ENCODE data around the gene HNRNPL.

HNRNPL gene

DNA sequence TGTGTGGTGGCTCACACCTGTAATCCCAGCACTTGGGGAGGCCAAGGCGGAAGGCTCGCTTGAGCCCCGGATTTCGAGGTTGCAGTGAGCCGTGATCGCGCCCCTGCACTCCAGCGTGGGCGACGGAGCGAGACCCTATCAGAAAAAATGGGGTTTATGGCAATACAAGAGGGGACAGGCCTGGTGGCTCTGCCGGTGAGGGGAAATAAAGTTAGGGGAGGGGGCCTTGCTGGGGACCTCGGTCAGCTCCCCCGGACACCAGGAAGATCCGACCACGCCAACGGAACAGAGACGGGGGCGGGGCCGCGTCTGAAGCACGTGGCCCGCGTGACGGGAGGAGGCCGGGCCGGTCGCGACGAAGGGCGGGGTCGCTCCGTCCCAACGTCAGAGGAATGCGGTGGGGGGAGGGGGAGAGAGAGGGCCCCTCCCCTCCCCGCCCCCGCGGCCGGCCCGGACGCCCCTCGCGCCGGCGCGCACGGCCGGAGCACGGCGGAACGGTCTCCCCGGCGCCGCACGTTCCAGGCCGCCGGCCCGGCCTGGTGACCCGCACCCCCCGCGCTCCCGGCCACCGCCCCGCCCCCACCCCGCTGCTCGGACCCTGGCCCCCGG lies 1.9 kb upstream of the HNRNPL start:
- Histone ChIP-seq H3K9ac (ENCODE audit: low read length) (peak overlapping the region; percentile 80), H3K27me3 (ENCODE audit: insufficient read depth, low read length, poor library complexity) (no peaks in the 10 kb centered on the region), H3K4me3 (ENCODE audit: low read length) (no peak overlapping the region), H2BK15ac (replicated peaks; ENCODE audit: low read depth) (peak overlapping the region; percentile 14), H3K36me3 (ENCODE audit: control insufficient read depth, insufficient read depth, low read length) (peaks cover 8% of the 10 kb centered on the region), H3K4me1 (ENCODE audit: control insufficient read depth, low read depth, low read length) (peaks cover 4% of the 10 kb centered on the region), H3K23ac (ENCODE audit: low read length) (no peak overlapping the region), H3K4me2 (ENCODE audit: low read length) (peak overlapping the region; percentile 94), H3K18ac (ENCODE audit: low read length) (peak overlapping the region; percentile 99), H3K79me2 (ENCODE audit: control insufficient read depth, insufficient read depth, low read length) (peaks cover 24% of the 10 kb centered on the region), H3K4ac (ENCODE audit: low read depth, low read length) (peak overlapping the region; percentile 92), H4K8ac (ENCODE audit: low read depth, low read length) (no peak overlapping the region), H2AK5ac (ENCODE audit: low read length) (no peak overlapping the region), H4K5ac (ENCODE audit: low read length) (no peak overlapping the region), H3K27ac (ENCODE audit: low read depth, low read length) (peak overlapping the region; percentile 75), H2BK120ac (ENCODE audit: low read depth, low read length) (no peak overlapping the region), H3K56ac (ENCODE audit: low read length) (peak overlapping the region; percentile 95), H3K79me1 (ENCODE audit: low read length) (peaks cover 7% of the 10 kb centered on the region), H2BK5ac (ENCODE audit: low read length) (no peak overlapping the region)
- DNase-seq, result peak; percentile 95
- WGBS (ENCODE audit: extremely low coverage, insufficient coverage, low lambda C conversion rate), result no CpG with 5 or more reads among the region's 67 CpGs

DNA sequence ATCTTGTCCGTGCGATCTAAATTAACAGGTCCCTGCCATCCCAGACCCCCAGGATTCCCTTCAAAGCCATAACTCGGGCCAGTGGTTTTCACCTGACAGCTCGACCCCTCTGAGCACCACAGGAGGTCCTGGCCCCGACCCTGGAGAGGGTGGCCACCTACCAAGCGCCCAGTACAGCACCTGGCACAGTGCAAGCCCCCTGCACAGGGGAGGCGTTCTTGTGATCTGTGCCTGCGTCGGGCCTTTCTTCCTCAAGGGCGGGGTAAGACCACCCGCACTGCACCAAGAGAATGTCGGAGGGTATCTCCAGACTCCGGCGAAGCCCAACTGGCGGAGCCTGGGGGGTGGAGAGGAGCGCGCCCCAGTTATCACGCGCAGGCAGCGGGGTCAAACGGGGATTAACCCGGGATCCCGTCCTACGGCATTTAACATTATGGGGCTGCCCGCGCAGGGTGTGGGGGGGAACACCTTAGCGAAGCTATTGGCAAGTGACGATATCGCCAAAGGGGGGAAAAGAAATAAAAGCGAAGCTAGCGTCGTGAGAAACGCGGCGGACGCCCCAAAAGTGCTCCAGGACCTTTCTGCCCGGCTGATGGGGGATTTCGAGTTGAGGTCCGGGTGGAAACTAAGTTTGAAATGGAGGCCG lies 1.3 kb upstream of the HNRNPL start:
- Histone ChIP-seq H2AK5ac (ENCODE audit: low read length) (peak overlapping the region; percentile 19), H3K27ac (ENCODE audit: low read depth, low read length) (peak overlapping the region; percentile 53), H3K27me3 (ENCODE audit: insufficient read depth, low read length, poor library complexity) (no peaks in the 10 kb centered on the region), H3K79me2 (ENCODE audit: control insufficient read depth, insufficient read depth, low read length) (peaks cover 29% of the 10 kb centered on the region), H4K8ac (ENCODE audit: low read depth, low read length) (no peak overlapping the region), H3K9ac (ENCODE audit: low read length) (peak overlapping the region; percentile 78), H2BK5ac (ENCODE audit: low read length) (no peak overlapping the region), H2BK120ac (ENCODE audit: low read depth, low read length) (no peak overlapping the region), H3K23ac (ENCODE audit: low read length) (no peak overlapping the region), H3K4ac (ENCODE audit: low read depth, low read length) (peak overlapping the region; percentile 61), H3K36me3 (ENCODE audit: control insufficient read depth, insufficient read depth, low read length) (peaks cover 11% of the 10 kb centered on the region), H2BK15ac (replicated peaks; ENCODE audit: low read depth) (no peak overlapping the region), H3K79me1 (ENCODE audit: low read length) (peaks cover 9% of the 10 kb centered on the region), H4K5ac (ENCODE audit: low read length) (no peak overlapping the region), H3K4me2 (ENCODE audit: low read length) (peak overlapping the region; percentile 94), H3K56ac (ENCODE audit: low read length) (peak overlapping the region; percentile 79), H3K18ac (ENCODE audit: low read length) (peak overlapping the region; percentile 3), H3K4me3 (ENCODE audit: low read length) (peak overlapping the region; percentile 60), H3K4me1 (ENCODE audit: control insufficient read depth, low read depth, low read length) (peaks cover 4% of the 10 kb centered on the region)
- DNase-seq, result peak; percentile 29
- no CpG with 5 or more reads among the region's 40 CpGs for WGBS (ENCODE audit: extremely low coverage, insufficient coverage, low lambda C conversion rate)

DNA sequence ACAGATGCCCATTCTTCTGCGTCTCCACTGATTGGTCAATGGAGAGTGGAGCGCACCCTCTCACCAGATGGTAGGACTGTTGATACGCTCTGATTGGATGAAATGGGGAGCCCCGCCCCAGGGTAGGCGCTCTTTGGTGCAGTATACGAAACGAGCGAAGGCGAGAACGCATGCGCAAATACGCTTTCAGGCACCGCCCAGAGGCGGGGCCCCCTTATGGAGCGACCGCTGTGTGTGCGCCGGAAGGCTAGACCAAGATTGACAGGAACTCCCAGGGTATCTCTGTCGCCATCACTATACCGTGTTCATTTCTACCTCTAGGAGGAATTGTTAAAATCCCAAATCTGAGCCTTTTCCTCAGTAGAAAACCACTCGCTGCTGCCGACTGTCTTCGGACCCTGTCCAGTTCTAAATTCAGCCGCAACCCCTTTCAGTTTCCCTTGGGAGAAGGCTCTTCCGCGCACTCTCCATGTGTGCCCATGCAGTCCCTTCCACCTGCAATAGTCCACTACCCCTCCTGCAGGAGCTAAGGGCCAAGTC lies 720 bp upstream of the HNRNPL start:
- Histone ChIP-seq H3K23ac (ENCODE audit: low read length) (no peak overlapping the region), H4K5ac (ENCODE audit: low read length) (no peak overlapping the region), H2BK15ac (replicated peaks; ENCODE audit: low read depth) (no peak overlapping the region), H2AK5ac (ENCODE audit: low read length) (peak overlapping the region; percentile 19), H3K79me2 (ENCODE audit: control insufficient read depth, insufficient read depth, low read length) (peaks cover 35% of the 10 kb centered on the region), H3K18ac (ENCODE audit: low read length) (peak overlapping the region; percentile 3), H3K27ac (ENCODE audit: low read depth, low read length) (peak overlapping the region; percentile 53), H3K4me3 (ENCODE audit: low read length) (peak overlapping the region; percentile 60), H3K9ac (ENCODE audit: low read length) (peak overlapping the region; percentile 78), H3K79me1 (ENCODE audit: low read length) (peaks cover 13% of the 10 kb centered on the region), H3K4ac (ENCODE audit: low read depth, low read length) (peak overlapping the region; percentile 61), H3K4me1 (ENCODE audit: control insufficient read depth, low read depth, low read length) (peaks cover 4% of the 10 kb centered on the region), H2BK5ac (ENCODE audit: low read length) (no peak overlapping the region), H3K4me2 (ENCODE audit: low read length) (peak overlapping the region; percentile 94), H3K27me3 (ENCODE audit: insufficient read depth, low read length, poor library complexity) (no peaks in the 10 kb centered on the region), H4K8ac (ENCODE audit: low read depth, low read length) (no peak overlapping the region), H2BK120ac (ENCODE audit: low read depth, low read length) (no peak overlapping the region), H3K36me3 (ENCODE audit: control insufficient read depth, insufficient read depth, low read length) (peaks cover 16% of the 10 kb centered on the region), H3K56ac (ENCODE audit: low read length) (peak overlapping the region; percentile 79)
- no peak for DNase-seq
- no CpG with 5 or more reads among the region's 26 CpGs for WGBS (ENCODE audit: extremely low coverage, insufficient coverage, low lambda C conversion rate)

DNA sequence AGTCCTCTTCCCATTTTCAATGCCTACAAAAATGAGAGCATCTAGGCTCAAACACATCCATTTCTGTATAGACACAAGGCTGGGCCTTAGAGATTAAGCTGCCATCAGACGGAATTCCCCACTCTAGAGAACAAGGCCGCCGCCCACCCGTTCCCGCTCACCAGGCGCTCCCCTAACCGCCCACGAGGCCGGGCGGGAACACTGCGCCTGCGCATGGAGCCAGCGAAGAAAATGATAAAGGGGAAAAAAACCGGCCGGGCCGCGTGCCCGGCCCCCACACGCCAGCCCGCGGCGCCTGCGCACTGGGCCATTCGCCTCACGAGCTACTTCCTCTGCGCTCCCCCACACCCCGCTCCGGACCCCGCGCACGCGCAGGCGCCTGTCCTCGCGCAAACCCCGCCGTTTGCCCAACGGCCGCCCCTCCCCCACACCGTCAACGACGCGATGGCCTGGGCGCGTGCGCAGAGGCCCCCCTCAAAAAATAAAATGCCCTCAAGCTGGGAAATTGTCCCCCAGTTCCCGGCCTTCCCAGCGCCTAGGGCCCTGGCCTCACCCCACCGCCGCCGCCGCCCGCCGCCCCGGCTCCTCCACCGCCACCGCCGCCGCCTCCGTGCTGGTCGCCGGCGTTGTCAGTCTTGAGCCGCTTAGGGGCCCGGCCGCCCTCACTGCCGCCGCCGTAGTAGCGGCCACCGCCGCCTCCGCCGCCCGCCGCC lies 483 bp downstream of the HNRNPL start:
- peaks cover 20% of the 10 kb centered on the region for H3K36me3 ChIP-seq (ENCODE audit: control insufficient read depth, insufficient read depth, low read length)
- peak overlapping the region; percentile 96 for H2AK5ac ChIP-seq (ENCODE audit: low read length)
- WGBS (ENCODE audit: extremely low coverage, insufficient coverage, low lambda C conversion rate), result no CpG with 5 or more reads among the region's 76 CpGs
- peak overlapping the region; percentile 98 for H2BK120ac ChIP-seq (ENCODE audit: low read depth, low read length)
- peak overlapping the region; percentile 78 for H3K4me2 ChIP-seq (ENCODE audit: low read length)
- H4K8ac ChIP-seq (ENCODE audit: low read depth, low read length), result peak overlapping the region; percentile 99
- H3K23ac ChIP-seq (ENCODE audit: low read length), result no peak overlapping the region
- H3K27ac ChIP-seq (ENCODE audit: low read depth, low read length), result peak overlapping the region; percentile 99
- H3K79me1 ChIP-seq (ENCODE audit: low read length), result peaks cover 17% of the 10 kb centered on the region
- peak overlapping the region; percentile 95 for H3K56ac ChIP-seq (ENCODE audit: low read length)
- peaks cover 40% of the 10 kb centered on the region for H3K79me2 ChIP-seq (ENCODE audit: control insufficient read depth, insufficient read depth, low read length)
- H3K9ac ChIP-seq (ENCODE audit: low read length), result peak overlapping the region; percentile 94
- peak overlapping the region; percentile 74 for H3K4me3 ChIP-seq (ENCODE audit: low read length)
- H3K4ac ChIP-seq (ENCODE audit: low read depth, low read length), result peak overlapping the region; percentile 100
- H2BK5ac ChIP-seq (ENCODE audit: low read length), result peak overlapping the region; percentile 66
- H3K18ac ChIP-seq (ENCODE audit: low read length), result peak overlapping the region; percentile 100
- peaks cover 4% of the 10 kb centered on the region for H3K4me1 ChIP-seq (ENCODE audit: control insufficient read depth, low read depth, low read length)
- H4K5ac ChIP-seq (ENCODE audit: low read length), result peak overlapping the region; percentile 68
- no peaks in the 10 kb centered on the region for H3K27me3 ChIP-seq (ENCODE audit: insufficient read depth, low read length, poor library complexity)
- no peak overlapping the region for H2BK15ac ChIP-seq (replicated peaks; ENCODE audit: low read depth)
- DNase-seq, result peak; percentile 96

DNA sequence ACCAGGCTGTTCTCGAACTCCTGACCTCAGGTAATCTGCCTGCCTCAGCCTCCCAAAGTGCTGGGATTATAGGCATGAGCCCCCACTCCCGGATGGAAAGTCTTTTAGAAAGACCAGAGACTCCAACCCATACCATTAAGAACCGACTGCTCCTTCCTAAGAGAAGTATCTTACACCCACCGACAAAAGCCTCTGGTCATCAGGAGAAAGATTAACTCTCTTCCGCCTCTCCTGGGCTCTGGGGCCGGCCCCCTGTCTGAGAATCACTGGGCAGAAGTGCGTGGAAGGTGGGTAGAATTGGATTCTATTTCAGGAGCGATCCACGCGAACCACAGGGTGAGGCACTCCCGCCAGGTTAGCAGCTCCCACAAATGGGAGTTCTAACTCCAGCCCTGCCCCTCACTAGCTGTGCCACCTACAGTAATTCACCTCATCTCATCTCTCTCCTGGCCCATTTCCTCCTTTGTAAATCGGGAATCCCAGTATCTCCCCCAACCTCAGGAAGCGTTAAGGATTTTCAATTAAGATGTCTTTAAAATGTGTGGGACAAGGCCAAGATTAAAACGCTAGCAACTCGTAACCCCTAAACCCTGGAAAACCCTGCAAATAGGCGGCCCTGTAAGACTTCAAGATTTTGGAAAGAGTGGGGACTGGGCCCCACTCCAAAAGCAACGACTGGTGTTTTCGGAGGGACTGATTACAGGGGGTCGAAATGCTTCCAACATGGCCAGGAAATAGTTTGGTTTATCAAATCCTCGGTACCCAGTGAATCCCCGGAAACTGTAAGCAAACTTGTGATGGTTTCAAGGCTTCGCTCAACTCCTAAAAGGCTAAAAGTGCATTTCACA lies 1.3 kb downstream of the HNRNPL start:
- Histone ChIP-seq H3K4me3 (ENCODE audit: low read length) (peak overlapping the region; percentile 74), H3K79me1 (ENCODE audit: low read length) (peaks cover 20% of the 10 kb centered on the region), H2BK120ac (ENCODE audit: low read depth, low read length) (no peak overlapping the region), H3K4ac (ENCODE audit: low read depth, low read length) (peak overlapping the region; percentile 100), H3K79me2 (ENCODE audit: control insufficient read depth, insufficient read depth, low read length) (peaks cover 47% of the 10 kb centered on the region), H3K56ac (ENCODE audit: low read length) (peak overlapping the region; percentile 95), H3K9ac (ENCODE audit: low read length) (peak overlapping the region; percentile 94), H3K4me1 (ENCODE audit: control insufficient read depth, low read depth, low read length) (peaks cover 4% of the 10 kb centered on the region), H3K23ac (ENCODE audit: low read length) (no peak overlapping the region), H4K8ac (ENCODE audit: low read depth, low read length) (no peak overlapping the region), H3K4me2 (ENCODE audit: low read length) (peak overlapping the region; percentile 78), H2BK5ac (ENCODE audit: low read length) (peak overlapping the region; percentile 66), H3K36me3 (ENCODE audit: control insufficient read depth, insufficient read depth, low read length) (peaks cover 28% of the 10 kb centered on the region), H4K5ac (ENCODE audit: low read length) (peak overlapping the region; percentile 68), H3K18ac (ENCODE audit: low read length) (peak overlapping the region; percentile 47), H2BK15ac (replicated peaks; ENCODE audit: low read depth) (no peak overlapping the region), H2AK5ac (ENCODE audit: low read length) (peak overlapping the region; percentile 96), H3K27ac (ENCODE audit: low read depth, low read length) (peak overlapping the region; percentile 79), H3K27me3 (ENCODE audit: insufficient read depth, low read length, poor library complexity) (no peaks in the 10 kb centered on the region)
- no peak for DNase-seq
- WGBS (ENCODE audit: extremely low coverage, insufficient coverage, low lambda C conversion rate), result no CpG with 5 or more reads among the region's 22 CpGs
